Bronchial epithelial cell (primary cell): ENCODE data around the gene NOP14. TPM values are rescaled to one million over a fixed set of nuclear protein-coding genes. Genes with fewer than 3 reads are reported as not detected.

Source experiments
- DNase-seq: peaks from one replicate; pipeline ENCODE4 v3.0.0-alpha.2; 2010; ENCODE audit warnings: low read depth
- FAIRE-seq: peaks from 2 replicates; lab custom pipeline; 2011; peaks lifted over from hg19 to GRCh38; lab: Jason Lieb, UNC
- H3K27me3 ChIP-seq: 2 replicates; pipeline ENCODE4 v1.5.1; 2011; ENCODE audit warnings: low read length; ENCODE audit not compliant: control insufficient read depth, insufficient read depth
- H3K36me3 ChIP-seq: 2 replicates; pipeline ENCODE4 v1.5.1; 2011; ENCODE audit warnings: low read length; ENCODE audit not compliant: control insufficient read depth, insufficient read depth
- H3K4me3 ChIP-seq: 2 replicates; pipeline ENCODE4 v1.5.1; 2011; ENCODE audit warnings: mild to moderate bottlenecking, low read depth, low read length, control low read depth
- CTCF ChIP-seq: IDR thresholded peaks from 2 replicates; pipeline ENCODE4 v1.5.1; 2011; ENCODE audit warnings: mild to moderate bottlenecking, moderate library complexity, low read length, control low read depth, inconsistent platforms; ENCODE audit not compliant: insufficient read depth, severe bottlenecking
- total RNA-seq: library from RNA; depleted of rRNA; stranded (reverse); fragments of >200 nt; gene quantifications from 2 replicates; pipeline ENCODE4 v1.2.1, GENCODE V29; 2014

Gene NOP14
- total RNA-seq, 1 donor from 2014 or later, result 31.1 TPM

GRCh38 chr4:2982012-2982411 lies 18.8 kb upstream of the NOP14 start:
- FAIRE-seq (no peak), DNase-seq (no peak)
- Histone ChIP-seq H3K27me3 (peaks cover 2% of the 10 kb centered on the region), H3K4me3 (no peak overlapping the region), H3K36me3 (no peaks in the 10 kb centered on the region)
- TF ChIP-seq CTCF, result no peak

GRCh38 chr4:2981256-2981819 lies 18.1 kb upstream of the NOP14 start:
- TF ChIP-seq CTCF, result no peak
- peaks cover 2% of the 10 kb centered on the region for H3K27me3 ChIP-seq
- H3K4me3 ChIP-seq, result no peak overlapping the region
- DNase-seq (no peak), FAIRE-seq (peak; percentile 40)
- H3K36me3 ChIP-seq, result no peaks in the 10 kb centered on the region

- Histone ChIP-seq H3K4me3 (no peak overlapping the region), H3K36me3 (no peaks in the 10 kb centered on the region), H3K27me3 (peaks cover 2% of the 10 kb centered on the region)
- DNase-seq (peak; percentile 60), FAIRE-seq (no peak)
- no peak for TF ChIP-seq CTCF
Observed at GRCh38 chr4:2977211-2978088, 14.2 kb upstream of the NOP14 start.

GRCh38 chr4:2971275-2971674 lies 8.1 kb upstream of the NOP14 start:
- TF ChIP-seq CTCF, result no peak
- no peaks in the 10 kb centered on the region for H3K36me3 ChIP-seq
- H3K4me3 ChIP-seq, result no peak overlapping the region
- DNase-seq (no peak), FAIRE-seq (no peak)
- H3K27me3 ChIP-seq, result no peaks in the 10 kb centered on the region

- no peaks in the 10 kb centered on the region for H3K36me3 ChIP-seq
- no peaks in the 10 kb centered on the region for H3K27me3 ChIP-seq
- FAIRE-seq (no peak), DNase-seq (no peak)
- no peak for TF ChIP-seq CTCF
- no peak overlapping the region for H3K4me3 ChIP-seq
Observed at GRCh38 chr4:2968381-2968780, 5.2 kb upstream of the NOP14 start.
